Epithelial cell of esophagus (primary cell): ENCODE measurements around the gene DEDD.

Experiments used
- DNase-seq: peaks from one replicate; pipeline ENCODE4 v3.0.0; 2010; ENCODE audit warnings: low read depth
- H3K4me3 ChIP-seq: 2 replicates; pipeline ENCODE4 v1.5.1; 2011; ENCODE audit warnings: mild to moderate bottlenecking, low read length, control low read depth
- TF ChIP-seq, protein P1 (sequence below): IDR thresholded peaks from 2 replicates; pipeline ENCODE4 v1.5.1; 2011; ENCODE audit warnings: low read depth, mild to moderate bottlenecking, low read length, control low read depth, inconsistent platforms; ENCODE audit not compliant: insufficient read depth; ENCODE audit errors: missing control alignments

Gene DEDD

DNA sequence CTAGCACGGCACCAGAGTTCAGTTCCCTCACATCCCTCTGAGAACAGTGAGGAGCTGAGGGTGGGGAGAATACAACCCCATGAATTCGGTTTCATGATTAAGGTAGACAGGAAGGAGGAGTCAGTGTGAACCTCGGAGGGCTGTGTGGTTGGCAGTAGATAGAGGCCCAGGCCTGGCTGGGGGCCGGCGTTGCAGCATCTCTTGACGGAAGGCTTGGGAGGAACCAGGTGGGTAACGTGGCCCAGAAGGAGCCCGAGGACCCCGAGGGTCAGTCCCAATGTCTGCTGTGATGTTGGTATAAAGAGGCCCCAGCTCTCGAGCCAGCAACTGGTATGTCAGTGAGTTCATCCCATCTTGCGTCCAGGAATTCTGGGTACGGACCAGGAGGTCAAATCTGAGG lies 39.2 kb upstream of the DEDD start:
- TF ChIP-seq, protein P1, sequence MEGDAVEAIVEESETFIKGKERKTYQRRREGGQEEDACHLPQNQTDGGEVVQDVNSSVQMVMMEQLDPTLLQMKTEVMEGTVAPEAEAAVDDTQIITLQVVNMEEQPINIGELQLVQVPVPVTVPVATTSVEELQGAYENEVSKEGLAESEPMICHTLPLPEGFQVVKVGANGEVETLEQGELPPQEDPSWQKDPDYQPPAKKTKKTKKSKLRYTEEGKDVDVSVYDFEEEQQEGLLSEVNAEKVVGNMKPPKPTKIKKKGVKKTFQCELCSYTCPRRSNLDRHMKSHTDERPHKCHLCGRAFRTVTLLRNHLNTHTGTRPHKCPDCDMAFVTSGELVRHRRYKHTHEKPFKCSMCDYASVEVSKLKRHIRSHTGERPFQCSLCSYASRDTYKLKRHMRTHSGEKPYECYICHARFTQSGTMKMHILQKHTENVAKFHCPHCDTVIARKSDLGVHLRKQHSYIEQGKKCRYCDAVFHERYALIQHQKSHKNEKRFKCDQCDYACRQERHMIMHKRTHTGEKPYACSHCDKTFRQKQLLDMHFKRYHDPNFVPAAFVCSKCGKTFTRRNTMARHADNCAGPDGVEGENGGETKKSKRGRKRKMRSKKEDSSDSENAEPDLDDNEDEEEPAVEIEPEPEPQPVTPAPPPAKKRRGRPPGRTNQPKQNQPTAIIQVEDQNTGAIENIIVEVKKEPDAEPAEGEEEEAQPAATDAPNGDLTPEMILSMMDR = no peak
- H3K4me3 ChIP-seq = no peak overlapping the region
- DNase-seq = no peak

DNA sequence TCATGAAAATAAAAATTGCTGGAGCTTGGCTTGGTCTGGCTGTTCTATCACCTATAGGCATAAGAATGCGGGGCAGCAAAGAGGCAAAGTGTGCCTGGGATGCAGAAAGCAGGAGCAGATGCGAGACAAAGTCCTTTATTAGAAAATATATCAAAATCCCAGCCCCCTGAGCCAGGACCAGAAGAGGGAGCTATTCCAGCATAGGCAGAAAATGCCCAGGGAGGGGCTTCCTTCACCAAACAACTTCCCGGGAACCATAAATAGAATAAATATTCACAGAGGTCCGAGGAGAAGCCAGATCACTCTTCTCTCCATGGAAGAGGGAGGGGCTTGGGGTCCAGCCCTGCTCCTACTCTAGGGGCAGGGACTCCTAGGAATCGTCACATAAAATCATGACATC lies 38.7 kb upstream of the DEDD start:
- H3K4me3 ChIP-seq = no peak overlapping the region

DNA sequence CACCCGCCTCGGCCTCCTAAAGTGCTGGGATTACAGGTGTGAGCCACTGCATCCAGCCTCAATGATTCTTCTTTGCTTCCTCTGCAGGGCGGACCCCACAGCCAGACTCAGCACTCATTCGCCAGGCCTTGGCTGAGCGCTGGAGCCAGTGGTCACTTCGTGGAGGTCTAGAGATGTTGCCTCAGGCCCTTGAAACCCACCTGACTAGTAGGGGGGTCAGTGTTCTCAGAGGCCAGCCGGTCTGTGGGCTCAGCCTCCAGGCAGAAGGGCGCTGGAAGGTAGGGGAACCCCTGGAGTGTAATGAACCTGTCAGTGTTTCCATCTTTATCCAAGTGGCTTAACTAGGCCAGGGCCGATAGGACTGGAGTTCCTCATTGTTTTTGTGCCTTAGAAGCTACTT lies 36.4 kb upstream of the DEDD start:
- no peak overlapping the region for H3K4me3 ChIP-seq
- TF ChIP-seq, protein P1 = no peak
- DNase-seq = no peak

More for the DNA sequence above, 38.7 kb upstream of the DEDD start:
- no peak for DNase-seq
- TF ChIP-seq, protein P1 = no peak

DNA sequence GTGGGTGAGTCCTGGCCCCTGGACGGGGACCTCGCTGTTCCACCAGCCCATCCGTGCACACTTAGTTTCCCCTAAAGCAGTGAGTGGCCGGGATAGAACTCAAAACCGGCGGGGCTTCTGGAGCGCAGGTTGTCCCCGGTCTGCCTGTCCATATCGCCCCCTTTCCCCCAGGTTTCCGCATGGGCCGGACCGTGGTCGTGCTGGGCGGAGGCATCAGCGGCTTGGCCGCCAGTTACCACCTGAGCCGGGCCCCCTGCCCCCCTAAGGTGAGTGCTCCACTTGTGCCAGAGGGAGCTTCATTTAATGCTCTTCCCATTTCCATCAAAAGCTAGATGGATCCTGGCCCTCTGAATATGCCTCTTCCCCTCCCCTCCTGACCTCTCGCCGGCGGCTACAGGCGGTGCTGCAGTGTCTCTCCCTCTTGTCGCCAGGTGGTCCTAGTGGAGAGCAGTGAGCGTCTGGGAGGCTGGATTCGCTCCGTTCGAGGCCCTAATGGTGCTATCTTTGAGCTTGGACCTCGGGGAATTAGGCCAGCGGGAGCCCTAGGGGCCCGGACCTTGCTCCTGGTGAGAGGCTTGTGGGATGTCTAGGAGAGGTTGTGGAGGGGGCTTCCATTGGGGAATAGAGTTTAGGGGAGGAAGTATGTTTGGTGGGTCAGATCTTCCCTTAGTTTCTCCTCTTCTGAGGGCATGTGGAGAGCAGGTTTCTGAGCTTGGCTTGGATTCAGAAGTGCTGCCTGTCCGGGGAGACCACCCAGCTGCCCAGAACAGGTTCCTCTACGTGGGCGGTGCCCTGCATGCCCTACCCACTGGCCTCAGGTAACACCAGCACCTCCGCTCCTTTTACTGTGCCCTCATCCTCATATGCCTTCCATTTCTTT lies 34.4 kb upstream of the DEDD start:
- H3K4me3 ChIP-seq = peak overlapping the region; percentile 88
- TF ChIP-seq, protein P1 = no peak
- no peak for DNase-seq

DNA sequence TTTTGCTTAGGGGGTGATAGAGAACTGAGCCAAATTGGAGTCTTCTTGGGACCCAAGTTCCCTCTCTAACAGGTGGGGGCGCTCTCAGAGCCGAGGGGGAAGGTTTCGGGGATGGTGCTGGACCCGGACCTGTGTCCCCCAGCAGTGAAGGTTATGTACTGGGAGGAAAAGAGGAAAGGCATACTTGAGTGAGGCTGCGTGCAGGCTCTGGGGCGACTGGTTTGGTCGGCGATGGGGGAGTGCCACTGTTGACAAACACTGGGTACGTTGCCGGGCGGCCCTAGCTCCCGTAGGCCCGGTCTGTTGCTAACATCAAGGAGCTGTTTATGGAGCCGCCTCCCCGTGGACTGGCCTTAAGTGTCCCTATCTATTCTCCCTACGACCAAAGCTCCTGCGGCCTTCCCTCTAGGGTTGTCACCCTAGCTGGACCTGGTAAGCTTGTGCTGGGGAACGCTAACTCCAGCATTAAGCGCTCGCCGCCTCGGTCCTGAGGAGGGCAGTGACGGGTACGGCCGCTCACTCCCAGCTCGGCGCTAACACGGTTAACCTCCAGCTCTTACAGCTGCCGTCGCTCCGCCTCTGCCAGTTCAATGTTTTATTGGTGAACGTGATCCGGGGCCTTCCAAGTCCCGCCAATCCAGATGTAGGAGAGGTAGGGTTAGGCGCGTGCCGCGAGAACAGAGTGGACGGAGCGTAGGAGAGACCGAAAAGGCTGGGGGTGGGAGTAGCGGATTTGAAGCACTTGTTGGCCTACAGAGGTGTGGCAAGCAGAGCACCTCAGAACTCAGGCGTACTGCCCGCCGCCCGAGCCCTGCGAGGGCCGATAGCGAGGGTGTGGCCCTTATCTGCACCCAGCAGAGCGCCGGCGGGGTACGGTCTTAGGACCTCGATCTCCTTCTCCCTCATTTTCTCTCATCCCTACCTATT lies 33.5 kb upstream of the DEDD start, which contains the start of gene PPOX:
TSS of gene PPOX (plus strand) at position 685 of the 927 bp plus-strand sequence. CDS start 422 bp downstream, outside the sequence.
- DNase-seq = peak; percentile 99
- H3K4me3 ChIP-seq = peak within 1 kb of the TSS; percentile 88
- TF ChIP-seq, protein P1 = peak; percentile 35

DNA sequence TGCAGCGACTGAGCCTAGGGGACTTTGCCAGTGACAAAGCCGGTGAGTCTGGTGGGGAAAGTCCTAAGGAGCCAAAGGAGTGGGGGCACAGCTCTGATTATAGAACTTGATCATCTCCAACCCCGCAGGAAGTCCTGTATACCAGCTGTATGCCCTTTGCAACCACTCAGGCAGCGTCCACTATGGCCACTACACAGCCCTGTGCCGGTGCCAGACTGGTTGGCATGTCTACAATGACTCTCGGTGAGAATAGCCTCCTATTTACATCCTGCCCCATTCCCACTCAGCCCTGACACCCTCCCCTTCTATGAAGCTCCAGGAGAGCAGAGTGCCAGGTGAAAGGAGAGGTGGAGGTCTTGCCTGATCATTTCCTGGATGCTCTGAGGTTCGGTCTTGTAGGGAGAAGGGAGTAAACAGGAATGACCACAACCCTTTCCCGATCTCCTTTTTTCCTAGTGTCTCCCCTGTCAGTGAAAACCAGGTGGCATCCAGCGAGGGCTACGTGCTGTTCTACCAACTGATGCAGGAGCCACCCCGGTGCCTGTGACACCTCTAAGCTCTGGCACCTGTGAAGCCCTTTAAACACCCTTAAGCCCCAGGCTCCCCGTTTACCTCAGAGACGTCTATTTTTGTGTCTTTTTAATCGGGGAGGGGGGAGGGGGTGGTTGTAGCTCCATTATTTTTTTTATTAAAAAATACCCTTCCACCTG lies 32.6 kb upstream of the DEDD start:
- peak overlapping the region; percentile 88 for H3K4me3 ChIP-seq
- TF ChIP-seq, protein P1 = no peak
- no peak for DNase-seq
